Measurements from ENCODE around the gene FBXL17.

FBXL17 gene

GRCh38 chr5:108145351-108145750 lies 236.5 kb downstream of the FBXL17 start:
- no peak for DNase-seq

DNA sequence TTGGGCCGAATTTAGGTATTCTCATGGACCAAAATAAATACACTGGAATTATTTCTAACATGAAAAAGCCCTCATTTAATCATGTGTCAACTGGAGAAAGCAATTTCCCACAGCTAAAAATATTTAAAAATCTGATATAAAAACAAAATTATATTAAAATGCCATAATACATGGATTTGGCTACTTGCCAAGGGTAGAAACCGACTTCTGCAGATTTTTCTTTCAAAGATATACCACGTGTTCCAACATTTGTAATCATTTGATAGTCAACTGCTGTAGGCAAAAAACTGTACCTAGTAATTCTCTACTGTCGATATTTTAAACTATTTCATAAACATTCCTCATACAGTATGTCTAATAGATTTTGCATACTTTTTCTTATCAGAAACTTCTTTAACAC lies 237.6 kb downstream of the FBXL17 start:
- no peak for DNase-seq

DNA sequence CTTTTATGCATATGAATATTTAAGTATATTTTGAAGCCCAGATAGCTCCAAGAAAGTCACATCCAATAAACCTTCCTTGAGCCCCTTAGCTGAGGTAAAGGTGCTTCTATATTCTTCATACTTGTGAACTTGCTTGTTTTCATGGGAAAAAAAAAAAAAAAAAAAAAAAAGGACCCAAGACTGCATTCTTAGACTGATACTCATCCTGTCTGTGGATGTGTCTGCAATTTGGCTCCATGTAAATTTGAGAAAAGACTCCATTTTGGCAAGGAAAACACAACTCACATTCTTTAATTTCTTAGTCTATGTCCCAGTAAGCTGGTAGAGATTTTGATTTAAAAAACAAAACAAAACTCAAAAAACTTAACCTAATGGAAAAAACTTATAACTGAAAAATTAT lies 238.3 kb downstream of the FBXL17 start:
- no peak for DNase-seq

DNA sequence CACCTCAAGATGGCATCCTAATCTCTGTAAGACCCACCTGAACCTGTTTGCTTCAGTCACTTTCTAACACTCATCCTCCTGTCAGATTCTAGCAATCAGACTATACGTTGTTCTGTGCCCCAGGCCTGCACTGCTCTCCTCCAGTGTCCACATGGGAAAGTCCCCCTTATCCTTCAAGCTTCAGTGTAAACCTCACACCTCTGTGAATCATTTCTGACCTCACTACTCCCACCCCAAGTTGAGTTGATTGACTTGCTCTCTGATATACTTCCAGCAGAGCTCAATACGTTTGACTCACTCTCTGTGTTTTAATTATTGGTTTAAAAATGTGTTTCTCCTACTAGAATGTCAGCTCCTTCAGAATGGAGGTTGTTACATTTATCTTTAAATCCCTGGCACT lies 240.2 kb downstream of the FBXL17 start:
- DNase-seq, result no peak

DNA sequence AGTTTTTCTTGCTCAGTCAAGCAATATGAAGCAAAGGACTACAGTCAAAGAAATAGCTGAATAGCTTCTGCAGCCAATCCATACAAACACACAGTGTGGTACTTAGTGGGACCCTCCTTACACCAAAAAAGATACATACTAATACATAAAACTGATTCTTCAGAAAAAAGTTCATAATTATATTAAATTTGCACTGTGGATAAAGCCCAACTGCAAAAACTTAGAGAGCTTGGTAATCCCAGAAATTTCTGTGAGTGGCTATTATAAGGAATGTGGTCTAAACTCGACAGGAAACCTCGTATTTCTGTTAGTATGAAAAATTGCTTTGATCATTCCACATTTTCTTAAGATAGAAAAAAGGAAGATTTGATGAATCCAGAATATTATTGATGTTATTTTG lies 245.4 kb downstream of the FBXL17 start:
- no peak for DNase-seq

DNA sequence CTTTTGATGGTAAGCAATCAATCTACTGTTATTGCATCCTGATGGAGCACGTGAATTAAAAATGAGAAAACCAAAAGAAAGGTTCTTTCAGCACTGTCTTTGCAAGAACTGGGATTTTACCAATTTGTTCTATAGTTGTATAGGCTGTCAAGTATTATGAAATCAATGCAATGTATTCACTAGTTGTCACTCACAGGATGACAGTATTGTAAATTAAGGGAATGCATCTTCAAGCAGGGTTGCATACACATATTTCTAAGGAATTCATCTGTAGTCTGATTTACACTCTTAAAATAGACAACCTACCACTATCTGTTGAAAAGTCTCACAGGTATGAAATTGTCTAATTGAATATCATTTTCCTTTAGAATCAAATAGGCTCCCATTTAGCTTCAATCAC lies 252.8 kb downstream of the FBXL17 start:
- no peak for DNase-seq

- DNase-seq, result no peak
Measured at GRCh38 chr5:108125771-108126511, 256.0 kb downstream of the FBXL17 start.

- no peak for DNase-seq
Measured at GRCh38 chr5:108124596-108124995, 257.3 kb downstream of the FBXL17 start.

DNA sequence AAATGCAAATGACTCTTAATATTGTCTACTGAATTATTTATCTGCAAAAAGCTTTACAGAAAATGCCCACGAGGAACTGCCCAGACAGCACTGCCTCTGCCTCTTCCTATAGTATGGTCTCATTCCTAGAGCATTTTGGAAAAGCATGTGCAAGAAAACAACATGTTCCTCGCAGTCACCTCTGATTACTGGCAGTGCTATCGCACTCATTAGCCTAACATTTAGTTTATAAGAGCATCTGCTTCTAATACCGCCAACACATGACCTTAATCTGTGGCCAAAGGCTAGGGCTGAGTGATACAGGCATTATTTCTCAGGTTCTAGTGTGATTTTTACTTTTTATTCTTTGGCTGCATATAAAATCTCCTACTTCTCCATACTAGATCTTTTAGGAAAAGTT lies 259.2 kb downstream of the FBXL17 start:
- no peak for DNase-seq

- DNase-seq, result no peak
Measured at GRCh38 chr5:108118813-108119514, 262.9 kb downstream of the FBXL17 start.

- no peak for DNase-seq
Measured at GRCh38 chr5:108115673-108116072, 266.2 kb downstream of the FBXL17 start.

DNA sequence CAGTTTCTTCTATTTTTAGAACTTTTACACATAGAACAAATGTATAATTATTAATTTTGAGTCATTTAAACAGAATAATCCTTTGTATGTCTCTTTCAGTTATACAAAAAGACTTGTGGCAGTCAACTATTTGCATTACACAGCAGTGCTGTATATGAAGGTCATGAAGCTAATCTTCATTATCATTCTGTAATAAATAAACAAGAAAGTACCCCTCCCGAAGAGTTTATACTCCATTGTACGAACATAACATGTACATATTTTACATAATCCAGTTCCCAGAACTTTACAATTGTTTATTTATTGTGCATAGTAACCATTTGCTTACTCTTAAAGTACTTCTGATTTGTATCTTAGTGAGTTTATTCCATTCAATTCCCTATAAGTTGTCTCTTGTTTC lies 267.9 kb downstream of the FBXL17 start:
- no peak for DNase-seq

DNA sequence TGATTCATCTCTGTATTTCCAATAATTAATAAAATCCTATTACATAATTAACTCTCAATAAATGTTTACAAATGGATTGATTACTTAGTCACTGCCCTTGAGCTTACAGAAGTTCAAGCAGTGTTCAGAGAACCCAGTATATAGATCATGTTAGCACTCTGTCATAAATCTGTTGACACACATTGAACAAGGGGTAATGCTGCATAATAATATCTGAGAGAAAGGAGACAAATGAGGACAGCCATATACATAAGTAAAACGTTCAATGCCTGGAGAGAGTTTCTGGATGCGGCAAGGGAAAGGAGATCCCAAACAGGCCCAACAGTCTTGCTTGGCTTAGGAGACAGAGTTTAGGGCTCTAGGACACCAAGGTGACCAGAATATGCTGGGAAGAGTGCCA lies 270.2 kb downstream of the FBXL17 start:
- DNase-seq, result no peak

GRCh38 chr5:108109059-108109458 lies 272.8 kb downstream of the FBXL17 start:
- DNase-seq, result no peak

DNA sequence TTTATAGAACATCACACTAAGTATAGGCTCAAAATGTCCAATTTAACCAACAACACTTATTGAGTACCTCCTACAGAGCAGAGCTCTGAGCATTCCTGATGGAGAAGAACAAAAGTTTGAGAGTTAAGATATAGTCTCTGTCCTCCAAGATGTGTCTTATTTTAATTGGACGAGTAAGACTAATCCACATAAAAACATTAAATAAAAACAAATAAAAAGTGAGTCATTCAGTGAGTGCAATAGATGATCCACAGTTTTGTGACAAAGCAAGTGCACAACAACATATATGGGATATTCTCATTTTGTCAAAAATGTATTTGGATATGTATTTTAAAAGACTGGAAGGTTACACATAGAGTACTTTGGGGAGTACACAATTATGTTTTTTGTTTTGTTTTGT lies 277.4 kb downstream of the FBXL17 start:
- no peak for DNase-seq

GRCh38 chr5:108102463-108102862 lies 279.4 kb downstream of the FBXL17 start:
- no peak for DNase-seq

DNA sequence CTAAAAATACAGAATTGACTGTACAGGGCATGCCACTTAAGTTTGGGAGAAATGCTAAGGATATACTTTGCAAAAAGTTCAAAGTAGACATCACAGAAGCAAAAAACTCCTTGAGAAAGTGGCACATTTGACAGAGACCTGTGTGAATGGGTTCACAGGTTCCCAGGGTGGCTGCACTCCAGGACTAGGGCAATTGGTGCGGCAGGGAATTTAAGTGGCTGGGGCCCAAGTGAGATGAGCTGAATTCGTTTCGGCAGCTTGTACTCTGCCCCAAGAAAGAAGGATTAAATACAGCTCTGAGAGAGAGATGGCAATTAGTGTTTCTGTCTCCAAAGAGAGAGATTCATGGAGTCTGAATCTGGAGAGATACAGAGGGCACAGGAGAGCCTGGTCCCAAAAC lies 280.1 kb downstream of the FBXL17 start:
- DNase-seq, result no peak

DNA sequence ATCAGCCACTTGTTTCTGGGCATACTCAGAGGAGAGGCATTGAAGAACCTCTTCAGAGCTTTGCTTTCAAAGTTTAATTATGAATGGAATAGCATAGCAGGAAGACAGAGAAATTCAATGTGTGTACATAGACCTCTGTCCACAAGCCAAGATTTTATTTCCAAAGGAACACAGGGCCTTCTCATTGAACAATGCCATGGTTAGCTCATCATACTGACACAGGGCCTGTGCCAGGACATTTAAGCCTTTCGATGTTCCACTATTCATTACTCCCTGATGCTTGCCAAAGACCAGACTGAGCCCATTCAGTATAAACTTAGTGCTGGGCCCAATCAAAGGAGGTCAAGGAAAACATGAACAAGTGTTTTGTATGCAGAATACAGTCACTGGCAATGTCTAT lies 280.8 kb downstream of the FBXL17 start:
- DNase-seq, result no peak

DNA sequence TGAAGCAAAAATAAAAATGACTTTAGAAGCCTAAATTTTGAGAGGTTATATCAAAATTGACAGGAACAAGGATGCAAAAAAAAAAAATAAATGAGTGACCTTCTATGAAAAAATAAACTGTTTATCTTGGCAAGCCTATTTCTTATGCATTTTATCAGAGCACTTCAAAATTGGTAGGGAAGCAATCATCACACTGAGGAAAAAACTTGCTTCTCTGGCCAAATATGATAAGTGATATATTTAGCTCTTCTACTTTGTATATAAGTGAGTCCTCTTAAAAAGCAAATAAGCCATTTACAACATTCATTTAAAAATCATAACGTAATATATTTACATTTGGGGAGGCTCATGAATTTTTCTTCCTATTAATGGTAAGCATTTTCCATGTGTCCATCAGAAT lies 287.1 kb downstream of the FBXL17 start:
- no peak for DNase-seq

DNA sequence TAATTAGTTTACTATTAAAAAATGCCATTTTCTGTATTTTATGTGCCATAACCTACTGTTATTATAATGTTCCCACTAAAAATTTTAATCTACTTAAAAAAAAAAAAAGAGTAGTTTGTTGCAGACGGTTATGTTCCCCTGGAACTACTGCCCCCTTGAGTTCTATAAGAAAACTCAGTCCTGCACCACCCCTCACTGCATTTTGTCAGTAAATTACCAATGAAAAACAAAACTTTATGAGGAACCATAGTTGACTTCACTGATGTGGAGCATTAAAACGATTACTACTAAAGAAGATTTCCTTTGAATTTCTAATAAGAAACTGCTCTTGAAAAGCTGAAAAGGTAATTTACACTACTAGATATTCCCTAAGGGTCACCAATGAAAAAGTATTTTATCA lies 288.7 kb downstream of the FBXL17 start:
- no peak for DNase-seq

DNA sequence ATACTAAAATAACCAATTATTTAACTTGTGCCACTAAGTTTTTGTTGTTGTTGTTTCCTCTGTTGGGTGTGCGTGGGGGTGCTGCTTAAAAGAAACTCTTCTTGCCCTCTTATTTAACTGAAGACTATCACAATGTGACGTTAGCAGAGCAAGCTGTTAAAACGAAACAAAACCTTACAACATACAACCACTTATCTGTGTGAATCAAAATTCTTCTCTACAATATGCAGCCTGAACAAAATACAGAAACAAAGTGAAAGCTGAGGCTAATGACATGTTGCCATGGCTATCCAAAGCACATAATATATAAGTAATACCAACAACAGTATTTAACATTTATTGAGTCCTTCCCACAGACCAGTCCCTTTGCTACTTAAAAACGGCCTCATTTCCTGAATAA lies 291.0 kb downstream of the FBXL17 start:
- no peak for DNase-seq

GRCh38 chr5:108084105-108084504 lies 297.8 kb downstream of the FBXL17 start:
- no peak for DNase-seq

- no peak for DNase-seq
Measured at GRCh38 chr5:108083232-108083631, 298.7 kb downstream of the FBXL17 start.

- DNase-seq, result no peak
Measured at GRCh38 chr5:108081707-108082106, 300.2 kb downstream of the FBXL17 start.

- DNase-seq, result no peak
Measured at GRCh38 chr5:108079753-108080152, 302.1 kb downstream of the FBXL17 start.

Data from GF-D8 (cell line).